T-helper 1 cell treated with Interleukin-12 subunit alpha and Interleukin-12 subunit beta and Interleukin-4 antibody, amounts not matched to agents 30 μg/mL and 1 μg/mL, for 36 hours (primary cell): ENCODE data around the gene SRGAP2C.
"Not testable (repeated sequence)": the region's sequence is repeated elsewhere in the genome, so short reads cannot be mapped to it uniquely, and the experiment has no call there.

ENCODE experiments used
- H3K27ac Mint-ChIP-seq: one replicate; pipeline ENCODE4 v1.8.0; 2021; ENCODE audit warnings: mild to moderate bottlenecking, mixed read lengths
- H3K27me3 Mint-ChIP-seq: one replicate; pipeline ENCODE4 v1.8.0; 2021; ENCODE audit warnings: low read depth, mixed read lengths
- H3K36me3 Mint-ChIP-seq: one replicate; pipeline ENCODE4 v1.8.0; 2021; ENCODE audit warnings: low read depth, mixed read lengths
- H3K4me1 Mint-ChIP-seq: one replicate; pipeline ENCODE4 v1.8.0; 2021; ENCODE audit warnings: low read depth, mixed read lengths
- H3K4me3 Mint-ChIP-seq: one replicate; pipeline ENCODE4 v1.8.0; 2021; ENCODE audit warnings: mild to moderate bottlenecking, moderate library complexity, mixed read lengths
- H3K9me3 Mint-ChIP-seq: one replicate; pipeline ENCODE4 v1.8.0; 2021; ENCODE audit warnings: mixed read lengths

SRGAP2C gene

DNA sequence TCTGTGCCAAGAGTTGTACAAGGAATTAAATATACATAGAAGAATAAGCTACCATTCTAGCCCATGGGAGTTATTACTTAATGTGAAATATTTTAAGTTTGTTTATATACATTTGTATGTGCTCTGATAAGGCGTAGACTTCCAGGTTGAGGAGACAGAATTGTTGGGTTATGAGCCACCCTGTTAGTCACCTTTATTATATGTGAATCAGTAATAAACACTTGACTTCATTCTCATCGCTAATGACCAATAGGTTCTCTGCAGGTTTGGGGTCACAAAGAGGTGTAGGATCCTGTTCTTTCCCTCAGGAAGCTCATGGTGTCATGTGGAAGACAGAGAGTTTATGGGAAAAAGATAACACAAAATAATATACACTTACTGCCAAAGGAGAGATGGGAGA, 117.1 kb downstream of the SRGAP2C start:
- H3K27ac Mint-ChIP-seq, H3K4me1 Mint-ChIP-seq: not testable (repeated sequence)

GRCh38 chr1:121307759-121308158, 123.0 kb downstream of the SRGAP2C start:
- not testable (repeated sequence) for H3K27ac Mint-ChIP-seq

More for the DNA sequence above, 117.1 kb downstream of the SRGAP2C start:
- not testable (repeated sequence) for H3K27me3 Mint-ChIP-seq, H3K4me3 Mint-ChIP-seq, H3K9me3 Mint-ChIP-seq, H3K36me3 Mint-ChIP-seq

DNA sequence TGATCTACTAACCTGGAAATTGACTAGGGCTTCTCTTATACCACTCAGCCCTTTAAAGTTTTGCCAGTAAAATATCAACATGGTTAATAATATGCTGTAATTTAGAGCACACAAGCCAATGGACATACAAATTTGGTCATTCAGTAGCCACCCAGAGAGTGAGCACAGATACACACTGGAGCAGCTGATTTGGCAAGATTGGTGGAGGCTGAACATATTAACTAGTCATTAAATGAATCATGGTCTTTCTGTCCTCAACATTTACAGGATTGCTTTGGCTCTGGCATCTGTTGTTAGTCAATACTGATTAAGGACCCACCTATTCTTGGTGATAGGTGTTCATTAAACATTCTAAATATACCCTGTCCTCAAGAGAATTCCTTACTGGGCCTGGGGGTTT, 130.7 kb downstream of the SRGAP2C start:
- not testable (repeated sequence) for H3K27ac Mint-ChIP-seq, H3K27me3 Mint-ChIP-seq, H3K4me1 Mint-ChIP-seq, H3K36me3 Mint-ChIP-seq, H3K9me3 Mint-ChIP-seq, H3K4me3 Mint-ChIP-seq

More at GRCh38 chr1:121307759-121308158, 123.0 kb downstream of the SRGAP2C start:
- H3K9me3 Mint-ChIP-seq, H3K36me3 Mint-ChIP-seq, H3K4me1 Mint-ChIP-seq, H3K4me3 Mint-ChIP-seq, H3K27me3 Mint-ChIP-seq: not testable (repeated sequence)

DNA sequence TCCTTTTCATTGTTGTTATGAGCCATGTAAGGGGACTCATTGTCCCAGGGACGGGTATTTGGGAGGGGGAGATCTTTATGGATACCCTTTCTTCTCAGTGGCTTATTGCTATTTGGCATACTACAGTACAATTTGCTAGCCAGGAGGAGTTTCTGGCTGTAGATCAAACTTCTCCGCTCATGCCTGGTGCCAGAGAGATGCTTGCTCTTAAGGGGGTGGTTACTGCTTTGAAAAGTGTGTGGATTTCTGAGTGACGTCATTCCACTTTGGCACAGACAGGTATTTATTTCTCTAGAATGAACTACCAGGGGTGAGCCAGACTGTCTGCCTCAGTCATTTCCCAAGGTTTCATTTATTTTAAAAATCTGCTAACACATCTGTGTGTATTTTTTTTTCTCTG, 131.3 kb downstream of the SRGAP2C start:
- H3K4me3 Mint-ChIP-seq, result not testable (repeated sequence)

GRCh38 chr1:121317491-121318468, 133.0 kb downstream of the SRGAP2C start:
- H3K4me3 Mint-ChIP-seq, H3K27me3 Mint-ChIP-seq, H3K27ac Mint-ChIP-seq, H3K4me1 Mint-ChIP-seq, H3K36me3 Mint-ChIP-seq, H3K9me3 Mint-ChIP-seq: not testable (repeated sequence)

More for the DNA sequence above, 131.3 kb downstream of the SRGAP2C start:
- H3K36me3 Mint-ChIP-seq, H3K27me3 Mint-ChIP-seq, H3K27ac Mint-ChIP-seq, H3K9me3 Mint-ChIP-seq, H3K4me1 Mint-ChIP-seq: not testable (repeated sequence)

- not testable (repeated sequence) for H3K27ac Mint-ChIP-seq, H3K4me1 Mint-ChIP-seq, H3K27me3 Mint-ChIP-seq, H3K36me3 Mint-ChIP-seq, H3K4me3 Mint-ChIP-seq, H3K9me3 Mint-ChIP-seq
Measured at GRCh38 chr1:121318687-121319086, 133.9 kb downstream of the SRGAP2C start.

DNA sequence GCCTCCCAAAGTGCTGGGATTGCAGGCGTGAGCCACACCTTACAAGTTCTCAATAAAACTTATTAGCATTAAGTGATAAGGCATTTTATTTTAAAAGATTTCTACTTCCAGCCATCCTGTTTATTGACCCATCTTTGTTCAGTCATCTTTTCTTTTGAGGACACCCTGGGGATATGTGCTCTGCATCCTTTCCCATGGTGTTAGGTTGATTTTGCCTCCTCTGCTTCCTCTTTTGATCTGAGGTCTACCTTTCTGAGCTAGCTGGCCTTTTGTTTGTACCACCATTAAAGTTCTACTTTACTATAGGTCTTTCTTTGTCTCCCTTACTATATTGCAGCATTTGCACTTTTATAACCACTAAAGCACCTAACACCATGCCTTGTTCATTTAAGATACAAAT, 136.9 kb downstream of the SRGAP2C start:
- not testable (repeated sequence) for H3K36me3 Mint-ChIP-seq, H3K9me3 Mint-ChIP-seq, H3K27ac Mint-ChIP-seq, H3K4me3 Mint-ChIP-seq, H3K4me1 Mint-ChIP-seq, H3K27me3 Mint-ChIP-seq

DNA sequence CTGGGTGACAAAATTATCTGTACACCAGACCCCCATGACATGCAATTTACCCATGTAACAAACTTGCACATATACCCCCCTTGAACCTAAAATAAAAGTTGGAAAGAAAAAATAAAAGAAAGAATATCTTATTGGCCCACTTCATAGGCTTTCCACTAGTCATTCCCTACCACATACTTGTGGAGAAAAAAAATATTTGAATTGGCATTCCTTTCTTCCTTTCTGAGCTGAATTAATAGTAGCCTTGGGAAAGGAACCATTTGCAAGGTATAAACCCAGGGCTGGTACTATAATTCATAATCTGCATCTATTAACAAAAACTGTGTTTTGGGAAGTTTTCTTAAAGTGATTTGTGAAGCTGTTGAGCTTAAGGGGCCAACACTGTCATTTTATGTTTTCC, 140.0 kb downstream of the SRGAP2C start:
- not testable (repeated sequence) for H3K27ac Mint-ChIP-seq, H3K9me3 Mint-ChIP-seq, H3K4me1 Mint-ChIP-seq

DNA sequence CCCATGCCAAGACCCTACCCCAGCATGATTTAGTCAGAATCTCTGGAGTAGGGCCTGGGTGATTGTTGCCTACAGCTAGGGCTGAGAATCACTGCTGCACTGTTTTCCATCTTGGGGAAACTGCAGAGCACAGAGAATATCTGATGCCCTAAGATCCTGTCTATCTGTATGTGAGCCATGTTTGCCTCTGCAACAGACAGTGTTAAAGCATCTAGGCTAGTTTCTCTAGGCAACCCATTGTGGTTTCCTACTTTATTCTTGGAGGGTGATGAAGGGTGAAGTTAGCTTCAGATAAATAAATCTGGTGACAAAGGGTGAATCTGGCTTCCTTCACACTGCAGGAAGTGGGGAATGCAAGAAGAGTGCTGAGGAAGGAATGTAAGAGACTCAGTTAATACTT, 147.4 kb downstream of the SRGAP2C start:
- H3K36me3 Mint-ChIP-seq, H3K4me3 Mint-ChIP-seq, H3K27ac Mint-ChIP-seq, H3K4me1 Mint-ChIP-seq, H3K9me3 Mint-ChIP-seq, H3K27me3 Mint-ChIP-seq: not testable (repeated sequence)

More for the DNA sequence above, 140.0 kb downstream of the SRGAP2C start:
- H3K36me3 Mint-ChIP-seq, H3K4me3 Mint-ChIP-seq, H3K27me3 Mint-ChIP-seq: not testable (repeated sequence)

DNA sequence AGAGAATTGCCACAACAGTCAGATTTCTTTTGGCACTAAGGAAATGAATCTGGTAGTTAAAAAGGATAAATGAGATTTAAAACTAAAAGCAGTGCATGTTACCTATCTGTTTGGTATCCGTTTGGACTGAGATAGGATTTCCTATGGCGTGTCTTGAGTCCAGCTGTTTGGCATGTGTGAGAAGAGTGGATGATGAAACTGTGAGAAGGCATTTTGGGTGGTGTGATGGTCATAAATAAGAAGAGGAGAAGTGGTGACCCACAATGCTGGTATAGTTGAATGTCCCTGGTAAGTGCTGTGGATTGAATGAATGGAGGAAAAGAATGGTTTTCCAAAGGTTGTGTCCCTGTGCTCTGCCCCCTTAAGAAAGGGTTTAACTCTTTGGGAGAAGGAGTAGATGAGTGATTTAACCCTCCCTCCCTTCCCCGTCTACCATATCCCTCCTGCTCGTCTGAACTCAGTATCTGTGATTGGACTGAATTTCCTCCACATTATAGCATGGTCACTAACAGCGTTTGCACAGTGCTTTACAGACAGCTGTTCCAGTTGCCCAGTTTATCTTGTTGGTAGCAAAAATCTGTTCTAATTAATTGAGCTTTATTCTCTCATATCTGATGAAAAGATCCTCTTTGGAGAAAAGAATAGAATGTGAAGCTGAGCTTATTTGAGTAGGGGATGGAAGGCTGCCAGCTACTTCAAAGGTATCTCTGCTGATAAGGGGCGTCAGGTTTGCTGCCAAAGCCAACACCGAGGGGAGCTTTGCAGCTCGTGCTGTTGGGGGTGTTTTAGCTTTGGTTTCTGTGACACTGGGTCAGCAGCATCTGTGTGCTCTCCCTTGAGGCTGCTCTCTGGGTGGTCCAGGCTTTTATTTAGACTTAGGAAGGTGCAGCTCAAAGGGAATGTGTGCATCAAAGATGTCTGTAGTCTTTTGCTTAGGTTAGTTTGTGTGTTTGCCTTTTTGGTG, 148.1 kb downstream of the SRGAP2C start:
- not testable (repeated sequence) for H3K27ac Mint-ChIP-seq, H3K4me3 Mint-ChIP-seq, H3K9me3 Mint-ChIP-seq

GRCh38 chr1:121337958-121338357, 153.2 kb downstream of the SRGAP2C start:
- H3K27ac Mint-ChIP-seq, H3K9me3 Mint-ChIP-seq, H3K36me3 Mint-ChIP-seq, H3K4me3 Mint-ChIP-seq, H3K4me1 Mint-ChIP-seq, H3K27me3 Mint-ChIP-seq: not testable (repeated sequence)

More for the DNA sequence above, 148.1 kb downstream of the SRGAP2C start:
- H3K4me1 Mint-ChIP-seq, H3K27me3 Mint-ChIP-seq, H3K36me3 Mint-ChIP-seq: not testable (repeated sequence)

DNA sequence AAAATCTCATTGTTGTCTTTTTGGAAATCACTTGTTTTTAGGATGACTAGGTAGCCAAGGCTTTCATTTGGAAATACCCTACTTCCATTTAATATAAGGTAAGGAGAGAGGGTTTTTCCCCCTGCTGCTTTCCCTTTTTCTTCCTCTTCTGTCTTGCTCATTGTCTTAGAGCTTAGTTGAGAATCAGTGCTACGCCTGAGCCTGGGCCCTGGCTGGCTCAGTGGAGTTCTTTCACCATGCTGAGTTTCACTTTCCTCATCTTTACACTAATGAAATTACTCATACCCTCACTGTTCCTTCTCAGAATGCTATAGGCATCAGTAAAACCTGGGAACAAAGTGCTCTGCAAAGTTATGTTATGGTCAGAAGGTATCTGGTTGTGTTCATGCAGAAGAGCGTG, 154.8 kb downstream of the SRGAP2C start:
- H3K27me3 Mint-ChIP-seq, H3K27ac Mint-ChIP-seq, H3K9me3 Mint-ChIP-seq, H3K4me3 Mint-ChIP-seq, H3K4me1 Mint-ChIP-seq, H3K36me3 Mint-ChIP-seq: not testable (repeated sequence)

GRCh38 chr1:121343311-121343906, 158.6 kb downstream of the SRGAP2C start:
- H3K4me1 Mint-ChIP-seq, H3K27me3 Mint-ChIP-seq, H3K4me3 Mint-ChIP-seq, H3K27ac Mint-ChIP-seq, H3K36me3 Mint-ChIP-seq, H3K9me3 Mint-ChIP-seq: not testable (repeated sequence)

- not testable (repeated sequence) for H3K36me3 Mint-ChIP-seq, H3K9me3 Mint-ChIP-seq, H3K4me1 Mint-ChIP-seq
Measured at GRCh38 chr1:121344355-121344754, 159.6 kb downstream of the SRGAP2C start.

DNA sequence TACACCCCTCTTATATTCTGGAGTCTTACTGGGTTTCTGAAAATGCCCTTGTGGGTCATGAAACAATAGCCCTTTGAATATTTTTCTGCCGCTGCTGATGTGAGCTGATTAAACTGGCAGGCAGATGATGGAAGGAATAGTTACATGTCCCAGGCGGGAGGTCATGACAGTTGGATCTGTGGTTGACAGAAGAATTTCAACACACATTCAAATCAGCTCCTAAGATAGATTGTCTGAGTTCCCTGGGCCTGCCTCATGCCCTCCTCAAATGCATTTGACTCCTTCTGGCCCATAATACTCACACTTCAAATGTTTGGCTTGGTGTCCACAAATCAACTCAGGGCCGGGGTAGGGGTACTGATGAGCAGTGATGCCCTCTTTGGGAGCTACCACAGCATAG, 161.9 kb downstream of the SRGAP2C start:
- not testable (repeated sequence) for H3K4me3 Mint-ChIP-seq, H3K9me3 Mint-ChIP-seq, H3K36me3 Mint-ChIP-seq, H3K4me1 Mint-ChIP-seq, H3K27me3 Mint-ChIP-seq, H3K27ac Mint-ChIP-seq

More at GRCh38 chr1:121344355-121344754, 159.6 kb downstream of the SRGAP2C start:
- H3K4me3 Mint-ChIP-seq, H3K27me3 Mint-ChIP-seq, H3K27ac Mint-ChIP-seq: not testable (repeated sequence)
